Chondrocyte (in vitro differentiated cells): Measurements from ENCODE around the gene PLCH1. TPM values are rescaled to one million over a fixed set of nuclear protein-coding genes. Genes with fewer than 3 reads are reported as not detected.

ENCODE experiments used
- DNase-seq: peaks from one replicate; pipeline ENCODE4 v3.0.0; 2021; ENCODE audit warnings: mixed read lengths, low spot score
- H3K27ac Mint-ChIP-seq: one replicate; pipeline ENCODE4 v1.8.0; 2021; ENCODE audit warnings: mild to moderate bottlenecking, moderate library complexity, mixed read lengths; ENCODE audit not compliant: unreplicated experiment
- H3K27me3 Mint-ChIP-seq: 2 replicates; pipeline ENCODE4 v1.8.0; 2021; ENCODE audit warnings: low read depth, mixed read lengths
- H3K36me3 Mint-ChIP-seq: 2 replicates; pipeline ENCODE4 v1.8.0; 2021; ENCODE audit warnings: low read depth, mixed read lengths
- H3K4me1 Mint-ChIP-seq: 2 replicates; pipeline ENCODE4 v1.8.0; 2021; ENCODE audit warnings: low read depth, mild to moderate bottlenecking, mixed read lengths
- H3K4me3 Mint-ChIP-seq: one replicate; pipeline ENCODE4 v1.8.0; 2021; ENCODE audit warnings: mild to moderate bottlenecking, moderate library complexity, mixed read lengths; ENCODE audit not compliant: unreplicated experiment
- H3K9me3 Mint-ChIP-seq: 2 replicates; pipeline ENCODE4 v1.8.0; 2021; ENCODE audit warnings: low read depth, mixed read lengths
- CTCF ChIP-seq: fragments of 200-600 bp; sonication (generic); IDR thresholded peaks from 2 replicates; pipeline ENCODE4 v1.5.0; 2021; ENCODE audit warnings: antibody characterized with exemption, mild to moderate bottlenecking, moderate library complexity
- total RNA-seq: library from RNA; stranded (reverse); gene quantifications from 3 replicates; pipeline ENCODE4 v1.2.1, GENCODE V29; 2021

The PLCH1 gene
- total RNA-seq, 1 donor from 2014 or later: 0.17 TPM

GRCh38 chr3:155416500-155417118 is 328.3 kb downstream of the PLCH1 start:
- DNase-seq: no peak
- Mint-ChIP-seq H3K4me3 (no peak overlapping the region), H3K27ac (no peak overlapping the region), H3K9me3 (peaks cover 5% of the 10 kb centered on the region), H3K27me3 (peaks cover 1% of the 10 kb centered on the region), H3K36me3 (no peaks in the 10 kb centered on the region), H3K4me1 (peaks cover 6% of the 10 kb centered on the region)
- no peak for TF ChIP-seq CTCF

- no peaks in the 10 kb centered on the region for H3K4me1 Mint-ChIP-seq
- no peaks in the 10 kb centered on the region for H3K36me3 Mint-ChIP-seq
- H3K27me3 Mint-ChIP-seq: no peaks in the 10 kb centered on the region
- H3K4me3 Mint-ChIP-seq: no peak overlapping the region
- H3K27ac Mint-ChIP-seq: no peak overlapping the region
- no peak for DNase-seq
- no peaks in the 10 kb centered on the region for H3K9me3 Mint-ChIP-seq
- TF ChIP-seq CTCF: no peak
Observed at GRCh38 chr3:155412904-155413303, 332.0 kb downstream of the PLCH1 start.

GRCh38 chr3:155411500-155412223 is 333.2 kb downstream of the PLCH1 start:
- no peak for TF ChIP-seq CTCF
- no peaks in the 10 kb centered on the region for H3K4me1 Mint-ChIP-seq
- no peaks in the 10 kb centered on the region for H3K9me3 Mint-ChIP-seq
- no peak overlapping the region for H3K27ac Mint-ChIP-seq
- no peaks in the 10 kb centered on the region for H3K27me3 Mint-ChIP-seq
- no peaks in the 10 kb centered on the region for H3K36me3 Mint-ChIP-seq
- H3K4me3 Mint-ChIP-seq: no peak overlapping the region
- no peak for DNase-seq

GRCh38 chr3:155409336-155409735 is 335.5 kb downstream of the PLCH1 start:
- Mint-ChIP-seq H3K36me3 (no peaks in the 10 kb centered on the region), H3K4me1 (no peaks in the 10 kb centered on the region), H3K4me3 (no peak overlapping the region), H3K9me3 (no peaks in the 10 kb centered on the region), H3K27me3 (no peaks in the 10 kb centered on the region), H3K27ac (no peak overlapping the region)
- no peak for TF ChIP-seq CTCF
- DNase-seq: no peak

GRCh38 chr3:155407971-155408370 is 336.9 kb downstream of the PLCH1 start:
- no peaks in the 10 kb centered on the region for H3K9me3 Mint-ChIP-seq
- no peaks in the 10 kb centered on the region for H3K4me1 Mint-ChIP-seq
- no peaks in the 10 kb centered on the region for H3K27me3 Mint-ChIP-seq
- H3K27ac Mint-ChIP-seq: no peak overlapping the region
- H3K4me3 Mint-ChIP-seq: no peak overlapping the region
- no peak for DNase-seq
- no peak for TF ChIP-seq CTCF
- no peaks in the 10 kb centered on the region for H3K36me3 Mint-ChIP-seq
